Cardiac fibroblast (primary cell): ENCODE data around the gene SPAG8.

ENCODE experiments used
- DNase-seq, 2 donors: peaks; one replicate each; pipeline versions ENCODE4 v3.0.0 to v3.0.0-alpha.2; 2010; ENCODE audit warnings: low read depth in 2 of 2
- H3K4me3 ChIP-seq, 2 donors: replicated peaks in 1 of 2; 1 replicate in 1 of 2; 2 replicates in 1 of 2; pipeline ENCODE4 v1.5.1; 2011; ENCODE audit warnings: low read depth in 2 of 2, low read length in 2 of 2, mild to moderate bottlenecking in 2 of 2, moderate library complexity in 1 of 2
- CTCF ChIP-seq: IDR thresholded peaks from one replicate; pipeline ENCODE4 v1.5.1; 2011; ENCODE audit warnings: low read depth, mild to moderate bottlenecking, low read length, inconsistent platforms

Gene SPAG8

DNA sequence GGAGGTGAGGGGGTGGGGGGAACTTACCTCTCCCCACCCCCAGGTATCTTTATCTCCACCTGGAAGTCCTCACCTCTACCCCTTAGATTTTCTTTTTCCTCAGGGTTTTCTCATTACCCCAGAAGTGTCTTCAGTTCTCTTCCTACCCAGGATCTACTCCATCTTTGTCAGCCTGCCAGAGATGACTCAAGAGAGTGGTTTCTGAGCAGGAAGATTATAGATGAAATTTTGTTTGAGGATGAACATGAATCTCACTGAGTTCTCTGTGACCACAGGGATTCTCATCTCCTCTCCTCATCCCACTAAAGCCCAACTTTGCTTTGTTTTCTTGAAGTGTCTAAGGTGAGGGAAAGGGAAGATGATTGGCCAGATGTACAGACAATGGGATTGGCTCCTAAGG is 8.0 kb upstream of the SPAG8 start:
- TF ChIP-seq CTCF = no peak
- peak; percentile 62 to 72 for DNase-seq
- H3K4me3 ChIP-seq = no peak overlapping the region

DNA sequence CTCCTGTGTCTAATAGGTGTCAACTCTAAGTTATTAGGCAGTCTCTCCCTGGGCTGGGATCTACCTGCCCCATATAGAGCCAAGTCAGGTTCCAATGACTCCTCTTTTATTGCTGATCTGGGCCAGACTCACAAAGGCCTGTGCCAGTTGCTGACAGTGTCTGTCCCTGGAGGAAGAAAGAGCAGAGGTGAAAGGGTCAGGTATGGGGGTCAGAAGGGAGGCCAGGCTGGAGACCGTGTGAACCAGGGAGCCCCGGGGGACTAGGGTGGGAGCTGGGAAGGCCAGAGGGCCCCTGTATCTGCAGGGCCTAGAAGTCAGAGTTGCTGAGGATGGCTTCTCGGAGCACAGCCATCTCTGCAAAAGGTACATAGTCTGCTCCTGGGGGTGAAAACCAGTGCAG is 6.3 kb upstream of the SPAG8 start:
- no peak overlapping the region for H3K4me3 ChIP-seq
- DNase-seq = no peak
- TF ChIP-seq CTCF = no peak

DNA sequence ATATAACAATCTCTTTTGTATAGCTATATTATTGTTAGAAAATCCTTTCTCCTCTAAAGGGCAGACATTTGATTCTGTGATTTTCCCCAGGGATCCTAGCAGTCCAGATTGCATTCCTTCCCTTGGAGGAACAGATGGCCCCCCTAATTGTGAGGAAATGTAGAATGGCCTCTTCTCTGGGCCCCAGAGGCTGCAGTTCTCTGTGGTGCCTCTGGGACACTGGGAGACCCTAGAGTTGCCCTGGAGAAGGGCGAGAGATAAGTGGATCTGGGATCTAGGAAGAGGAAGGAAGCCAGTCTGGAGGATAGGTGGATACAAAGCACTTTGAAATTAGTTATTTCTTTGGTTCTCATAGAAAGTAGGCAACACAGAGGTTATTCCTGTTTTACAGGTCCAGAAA is 4.6 kb upstream of the SPAG8 start:
- no peak overlapping the region for H3K4me3 ChIP-seq
- DNase-seq = no peak
- TF ChIP-seq CTCF = no peak

DNA sequence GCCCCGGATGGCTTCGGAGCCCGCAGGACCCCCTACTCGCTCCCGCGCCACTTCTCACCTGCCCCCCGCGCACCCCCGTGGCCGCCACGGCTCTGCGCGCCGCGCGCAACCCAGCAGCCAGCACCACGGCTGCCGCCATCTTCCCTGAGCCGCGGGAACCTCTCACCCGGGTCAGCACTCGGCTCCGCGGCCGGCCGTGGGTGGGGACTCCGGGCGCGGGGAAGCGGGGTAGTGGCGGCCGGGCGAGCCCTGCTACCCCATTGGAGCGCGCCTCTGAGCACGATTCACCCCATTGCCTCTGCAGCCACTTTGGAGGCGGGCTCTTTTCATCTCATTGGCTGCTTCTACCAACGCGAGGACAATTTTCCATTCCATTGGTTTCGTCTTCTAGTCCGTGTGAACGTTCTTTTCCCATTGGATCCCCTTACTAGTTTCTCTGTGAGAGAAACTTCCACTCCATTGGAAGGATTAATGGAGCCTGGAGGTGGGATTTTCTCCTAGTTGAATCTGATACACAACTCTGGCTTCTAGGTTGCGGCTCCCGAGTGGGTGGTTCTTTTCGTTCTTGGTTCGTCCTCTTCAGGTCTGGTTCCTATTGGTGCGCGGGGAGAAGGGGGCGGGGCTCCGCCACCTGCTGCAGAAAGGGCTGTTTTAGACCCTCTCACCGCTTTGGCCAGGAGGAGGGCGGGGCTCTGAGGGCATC is 2.9 kb upstream of the SPAG8 start, which contains the start of gene HINT2:
HINT2 (minus strand) TSS at position 202 of the 703 bp plus-strand sequence; CDS start at position 139, 63 bp downstream.
- TF ChIP-seq CTCF = no peak
- DNase-seq = peak; percentile 99
- H3K4me3 ChIP-seq = peak within 1 kb of the TSS; percentile 83 to 87

GRCh38 chr9:35814106-35814840 is 2.2 kb upstream of the SPAG8 start:
- peak; percentile 43 for TF ChIP-seq CTCF
- H3K4me3 ChIP-seq = peak overlapping the region; percentile 83 to 87
- peak; percentile 62 to 75 for DNase-seq

GRCh38 chr9:35813434-35814105 is 1.5 kb upstream of the SPAG8 start:
- H3K4me3 ChIP-seq = no peak overlapping the region
- DNase-seq = peak; percentile 28 to 54
- TF ChIP-seq CTCF = peak; percentile 35
